Dermis blood vessel endothelial cell (primary cell): ENCODE results near the gene NOTCH1. TPM values are rescaled to one million over a fixed set of nuclear protein-coding genes. Genes with fewer than 3 reads are reported as not detected.

Experiments used
- DNase-seq: peaks from one replicate; pipeline ENCODE4 v3.0.0; 2010
- total RNA-seq: library from RNA; depleted of rRNA; stranded (reverse); fragments of >200 nt; gene quantifications from 2 replicates; pipeline ENCODE4 v1.2.3, GENCODE V29; 2014

NOTCH1 gene
- total RNA-seq, 1 donor from 2014 or later: 157 TPM

GRCh38 chr9:136484153-136485048 lies 61.4 kb downstream of the NOTCH1 start:
- DNase-seq: no peak

GRCh38 chr9:136483589-136484152 lies 62.2 kb downstream of the NOTCH1 start:
- DNase-seq: peak; percentile 90

DNA sequence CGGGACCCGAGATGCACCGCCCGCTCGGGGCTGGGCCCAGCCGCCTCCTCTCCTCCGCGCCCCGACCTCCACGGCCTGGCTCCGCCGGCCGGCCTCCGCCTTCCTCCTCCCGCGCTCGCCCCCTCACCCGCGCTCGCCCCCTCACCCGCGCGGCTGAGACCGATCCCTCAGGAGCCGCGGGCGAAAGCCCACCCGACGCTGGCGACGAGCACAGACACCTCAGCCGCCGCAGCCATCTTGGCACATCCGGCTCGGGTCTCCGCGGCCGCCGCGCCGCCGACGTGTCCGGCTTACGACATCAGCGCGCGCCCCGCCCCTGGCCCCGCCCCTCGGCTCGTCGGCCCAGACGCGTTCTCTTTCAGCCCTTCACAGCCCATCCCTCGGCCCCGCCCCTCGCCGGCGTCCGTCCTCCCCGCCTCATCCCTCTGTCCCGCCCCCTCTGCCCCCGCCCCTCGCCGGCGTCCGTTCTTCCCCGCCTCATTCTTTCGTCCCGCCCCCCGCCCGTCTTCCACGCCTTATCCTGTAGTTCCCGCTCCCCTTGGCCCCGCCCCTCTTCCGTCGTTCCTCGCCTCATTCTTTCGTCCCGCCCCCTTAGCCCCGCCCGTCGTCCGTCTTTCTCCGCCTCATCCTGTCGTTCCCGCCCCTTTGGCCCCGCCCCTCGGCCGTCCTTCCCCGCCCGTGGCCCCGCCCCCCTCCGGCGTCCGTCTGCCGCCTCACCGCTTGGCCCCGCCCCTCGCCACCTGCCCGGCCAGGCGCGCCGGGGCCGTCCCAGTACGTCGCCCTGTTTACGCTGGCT lies 62.9 kb downstream of the NOTCH1 start, which contains the start of gene SEC16A:
SEC16A (minus strand) TSS at position 248 of the 796 bp plus-strand sequence. CDS start 5,425 bp downstream, outside the sequence.
- DNase-seq: peak; percentile 99

GRCh38 chr9:136482046-136482792 lies 63.6 kb downstream of the NOTCH1 start:
- peak; percentile 55 for DNase-seq

- no peak for DNase-seq
Measured at GRCh38 chr9:136481558-136481957, 64.3 kb downstream of the NOTCH1 start.

DNA sequence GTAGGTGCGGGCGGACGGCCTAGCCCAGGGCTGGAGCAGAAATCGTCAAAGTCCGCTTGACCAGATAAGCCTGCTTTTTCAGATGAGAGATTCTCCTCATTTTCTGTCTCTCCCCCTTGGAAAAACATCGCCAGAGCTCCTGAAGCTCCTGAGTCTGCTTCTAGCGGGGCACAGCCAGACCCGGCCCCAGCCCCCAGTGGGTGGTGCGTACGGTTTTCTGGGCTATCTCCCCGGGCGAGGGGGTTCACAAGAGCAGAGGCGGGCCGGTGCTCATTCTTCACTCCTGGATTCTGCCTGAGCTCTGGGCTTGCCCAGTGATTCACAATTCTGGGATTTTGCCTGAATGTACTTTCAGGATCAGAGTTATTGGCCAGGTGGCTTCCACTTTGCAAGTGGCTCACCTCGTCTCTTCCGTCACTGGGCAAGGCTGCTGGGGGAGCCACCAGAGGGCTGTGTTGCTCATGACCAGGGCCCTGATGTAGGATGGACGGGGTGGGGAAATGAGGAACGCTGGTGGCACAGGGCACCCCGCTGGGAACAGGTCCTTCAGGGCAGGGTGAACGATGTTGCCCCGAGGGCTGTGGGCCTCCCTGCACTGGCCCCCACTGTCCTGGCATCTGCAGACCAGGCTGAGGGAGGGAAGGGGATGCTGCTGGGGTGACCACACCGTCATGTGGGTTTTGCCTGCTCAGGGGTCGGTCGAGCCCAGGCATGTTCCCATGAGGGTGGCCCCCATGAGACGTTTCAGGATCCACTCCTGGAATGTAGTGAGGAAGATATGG lies 69.3 kb downstream of the NOTCH1 start:
- DNase-seq: no peak

GRCh38 chr9:136474974-136475865 lies 70.6 kb downstream of the NOTCH1 start:
- no peak for DNase-seq

DNA sequence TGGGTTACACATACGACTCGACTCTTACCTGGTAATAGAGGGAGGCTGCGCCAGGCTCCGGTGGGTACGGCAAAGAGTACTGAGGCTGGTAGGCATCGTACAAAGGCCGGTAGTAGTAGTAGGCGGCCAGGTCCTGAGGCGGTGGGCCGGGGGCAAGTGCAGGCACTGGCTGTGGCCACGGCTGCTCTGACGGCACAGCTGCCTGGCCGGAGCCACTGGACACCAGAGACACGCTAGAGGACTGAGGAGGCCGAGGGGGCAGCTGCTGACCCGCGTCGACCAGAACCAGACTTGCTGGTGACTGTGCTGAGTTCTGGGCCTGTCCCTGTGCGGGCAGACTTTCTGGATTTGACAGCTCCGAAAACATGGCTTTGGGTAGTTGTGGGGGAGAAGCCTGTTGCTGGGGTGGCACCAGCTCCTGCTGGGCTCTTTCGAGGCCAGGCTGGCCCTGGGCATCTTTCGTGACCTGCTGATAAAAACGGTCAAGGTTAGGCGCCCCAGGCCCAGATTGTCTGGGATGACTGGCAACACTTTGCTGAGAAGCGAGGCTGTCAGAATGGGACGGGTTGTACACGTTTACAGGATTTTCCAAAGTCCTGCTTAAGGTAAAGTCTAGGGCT lies 71.7 kb downstream of the NOTCH1 start:
- DNase-seq: no peak

DNA sequence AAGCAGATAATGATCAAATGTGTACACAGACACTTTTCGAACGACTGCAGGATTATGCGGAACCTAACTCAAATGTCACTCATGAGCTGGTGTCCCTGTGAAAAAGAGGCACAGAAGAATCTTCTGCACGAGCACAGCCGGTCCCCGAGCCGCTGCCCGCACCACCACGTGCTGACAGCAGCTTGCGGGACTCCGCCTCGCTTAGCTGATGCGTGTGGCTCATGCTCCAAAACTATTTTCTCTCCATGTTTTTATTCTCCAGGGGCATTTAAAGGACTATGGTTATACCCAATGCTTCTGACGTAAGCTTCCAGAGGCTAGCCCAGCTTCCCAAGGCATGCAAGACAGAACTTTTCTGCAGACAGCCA lies 72.5 kb downstream of the NOTCH1 start:
- no peak for DNase-seq

- no peak for DNase-seq
Measured at GRCh38 chr9:136472640-136473353, 73.1 kb downstream of the NOTCH1 start.

GRCh38 chr9:136471802-136472487 lies 73.9 kb downstream of the NOTCH1 start:
- no peak for DNase-seq

- no peak for DNase-seq
Measured at GRCh38 chr9:136470792-136471469, 74.9 kb downstream of the NOTCH1 start.

DNA sequence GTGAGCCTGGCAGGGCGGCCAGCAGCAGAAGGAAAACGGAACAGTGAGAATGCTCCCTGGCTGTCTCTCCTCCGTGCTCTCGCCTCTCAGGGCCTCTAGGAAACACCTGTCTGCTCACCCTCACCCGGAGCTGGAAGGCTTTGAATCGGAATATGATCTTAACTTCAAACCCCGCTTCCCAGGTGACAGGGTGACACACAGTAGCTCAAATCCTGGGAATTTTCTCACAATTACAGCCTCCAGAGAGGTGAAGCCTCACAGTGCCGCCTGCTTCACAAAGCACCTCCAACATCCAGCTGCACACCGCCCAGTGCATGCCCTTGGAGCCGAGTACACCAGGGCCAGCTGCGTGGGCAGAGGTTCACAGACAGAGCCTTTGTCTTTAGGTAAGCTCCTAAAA lies 75.5 kb downstream of the NOTCH1 start:
- DNase-seq: no peak

- no peak for DNase-seq
Measured at GRCh38 chr9:136467766-136468165, 78.1 kb downstream of the NOTCH1 start.

- DNase-seq: no peak
Measured at GRCh38 chr9:136466155-136466541, 79.7 kb downstream of the NOTCH1 start.

GRCh38 chr9:136465500-136466154 lies 80.2 kb downstream of the NOTCH1 start:
- DNase-seq: no peak

DNA sequence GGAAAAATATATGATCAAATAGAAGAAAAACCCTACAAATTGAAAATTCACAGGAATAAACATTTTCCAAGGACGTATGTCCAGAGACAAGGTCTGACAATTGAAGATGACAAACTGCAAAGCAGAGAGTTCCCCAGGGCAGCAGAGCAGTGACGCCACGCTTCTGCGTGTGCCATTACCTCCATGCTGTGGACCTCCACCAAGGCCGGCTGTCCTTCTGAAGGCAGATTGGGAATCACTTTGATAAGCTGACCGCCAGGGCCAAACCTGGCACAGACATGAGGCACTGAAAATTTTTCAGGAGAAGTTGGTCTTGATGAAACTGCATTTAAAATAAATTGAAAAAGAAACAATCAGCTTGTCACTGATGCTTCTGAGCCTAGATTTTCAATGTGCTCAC lies 81.6 kb downstream of the NOTCH1 start:
- no peak for DNase-seq

DNA sequence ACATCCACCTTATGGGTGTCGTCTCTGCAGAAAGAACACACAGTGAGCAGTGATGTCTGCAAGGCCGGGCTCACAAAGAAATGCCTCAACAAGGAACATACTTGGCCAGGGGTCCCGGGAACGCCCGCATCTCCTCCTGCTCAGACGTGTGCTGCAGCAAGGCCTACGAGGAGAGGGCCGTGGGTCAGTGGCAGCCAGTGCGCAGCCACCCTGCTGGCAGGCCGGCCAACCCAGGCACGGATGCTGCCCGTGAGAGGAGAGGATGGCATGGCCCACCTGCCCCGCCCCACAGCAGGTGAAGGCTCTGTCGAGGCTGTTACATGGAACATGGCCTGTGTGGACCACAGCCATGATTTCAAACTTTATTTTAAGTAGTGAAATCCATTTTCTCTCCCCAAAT lies 82.3 kb downstream of the NOTCH1 start:
- DNase-seq: no peak
